Measurements from ENCODE around the gene UBE2D3. TPM values are rescaled to one million over a fixed set of nuclear protein-coding genes. Genes with fewer than 3 reads are reported as not detected.
A peak's percentile ranks its signal among the peaks of the same experiment; 100 is the strongest.

The UBE2D3 gene
- total RNA-seq, 6 experiments from 2014 or later: 127 to 304 (median 190) TPM

GRCh38 chr4:102836596-102836995, 9.2 kb upstream of the UBE2D3 start:
- Histone ChIP-seq H3K27ac (no peak overlapping the region), H3K4me3 (no peak overlapping the region), H3K27me3 (no peaks in the 10 kb centered on the region), H3K9me3 (no peaks in the 10 kb centered on the region), H3K4me1 (no peaks in the 10 kb centered on the region), H3K36me3 (no peaks in the 10 kb centered on the region)
- ATAC-seq (no peak), DNase-seq (no peak)
- TF ChIP-seq CTCF (IDR thresholded peaks at IDR 0.05): no peak
- TF ChIP-seq POLR2A (IDR thresholded peaks at IDR 0.05): no peak
- 94% methylated on average over 1 of the region's 1 CpG for WGBS (ENCODE audit: insufficient coverage, low coverage, low lambda C conversion rate, missing lambda C conversion rate)
- intact Hi-C loops (cut with DNase I): no loop called here

- Histone ChIP-seq H3K36me3 (no peaks in the 10 kb centered on the region), H3K27ac (no peak overlapping the region), H3K4me3 (no peak overlapping the region), H3K27me3 (no peaks in the 10 kb centered on the region), H3K4me1 (peaks cover 0 to 8% (median 4%) of the 10 kb centered on the region in 4 donors), H3K9me3 (no peaks in the 10 kb centered on the region)
- WGBS (ENCODE audit: insufficient coverage, low coverage, low lambda C conversion rate, missing lambda C conversion rate): 82% methylated on average over 1 of the region's 1 CpG
- intact Hi-C loops (cut with DNase I): no loop called here
- ATAC-seq (no peak), DNase-seq (no peak)
- TF ChIP-seq POLR2A (IDR thresholded peaks at IDR 0.05) (no peak), CTCF (IDR thresholded peaks at IDR 0.05) (no peak)
These were observed 5.3 kb upstream of the UBE2D3 start for GRCh38 chr4:102832667-102833066.

- ATAC-seq (no peak), DNase-seq (no peak)
- H3K27me3 ChIP-seq: no peaks in the 10 kb centered on the region
- no peaks in the 10 kb centered on the region for H3K36me3 ChIP-seq
- 98% methylated on average over 4 of the region's 4 CpGs for WGBS (ENCODE audit: insufficient coverage, low coverage, low lambda C conversion rate, missing lambda C conversion rate)
- peaks cover 0 to 8% (median 4%) of the 10 kb centered on the region in 4 donors for H3K4me1 ChIP-seq
- TF ChIP-seq CTCF (IDR thresholded peaks at IDR 0.05) (no peak), POLR2A (IDR thresholded peaks at IDR 0.05) (no peak)
- H3K27ac ChIP-seq: no peak overlapping the region
- no peak overlapping the region for H3K4me3 ChIP-seq
- intact Hi-C loops (cut with DNase I): no loop called here
- no peaks in the 10 kb centered on the region for H3K9me3 ChIP-seq
These were observed 4.8 kb upstream of the UBE2D3 start for GRCh38 chr4:102832105-102832504.

- ATAC-seq: no peak
- no peak overlapping the region for H3K4me3 ChIP-seq
- no peak overlapping the region for H3K27ac ChIP-seq
- TF ChIP-seq POLR2A (IDR thresholded peaks at IDR 0.05) (no peak), CTCF (IDR thresholded peaks at IDR 0.05) (no peak)
- WGBS (ENCODE audit: insufficient coverage, low coverage, low lambda C conversion rate, missing lambda C conversion rate): 97% methylated on average over 7 of the region's 7 CpGs
- no peaks in the 10 kb centered on the region for H3K27me3 ChIP-seq
- DNase-seq: no peak
- intact Hi-C loops (cut with DNase I): loop anchor here (5.0 kb wide), 2 partner anchors 37 to 47 kb away; partner anchors contain the start of gene CISD2 (in 1 of the 2)
- no peaks in the 10 kb centered on the region for H3K36me3 ChIP-seq
- no peaks in the 10 kb centered on the region for H3K9me3 ChIP-seq
- peaks cover 0 to 8% (median 4%) of the 10 kb centered on the region in 4 donors for H3K4me1 ChIP-seq
These were observed 2.5 kb upstream of the UBE2D3 start for GRCh38 chr4:102829803-102830202.

- no peaks in the 10 kb centered on the region for H3K9me3 ChIP-seq
- ATAC-seq (no peak), DNase-seq (no peak)
- 0% methylated on average over 4 of the region's 4 CpGs for WGBS (ENCODE audit: insufficient coverage, low coverage, low lambda C conversion rate, missing lambda C conversion rate)
- intact Hi-C loops (cut with DNase I): loop anchor here (5.0 kb wide), 2 partner anchors 39 to 49 kb away; partner anchors contain the start of gene CISD2 (in 1 of the 2)
- no peak for TF ChIP-seq POLR2A (IDR thresholded peaks at IDR 0.05)
- no peak for TF ChIP-seq CTCF (IDR thresholded peaks at IDR 0.05)
- H3K27ac ChIP-seq: peak overlapping the region; percentile 100
- H3K27me3 ChIP-seq: no peaks in the 10 kb centered on the region
- H3K36me3 ChIP-seq: no peaks in the 10 kb centered on the region
- peaks cover 0 to 21% (median 7%) of the 10 kb centered on the region in 4 donors for H3K4me1 ChIP-seq
- peak overlapping the region; percentile 44 to 86 (median 76) for H3K4me3 ChIP-seq
These were observed 1.1 kb upstream of the UBE2D3 start for GRCh38 chr4:102828497-102828808.

Measured in right lobe of liver (tissue), 6 donors.